SK-N-SH (cell line): Measurements from ENCODE around the gene TRDN. TPM values are rescaled to one million over a fixed set of nuclear protein-coding genes. Genes with fewer than 3 reads are reported as not detected.

Experiments used
- CTCF ChIA-PET: fragments of 300-600, 350-600 bp; formaldehyde crosslinking; extraction: SDS; loops from one replicate; lab custom pipeline; 2021; lab: Yijun Ruan, JAX
- POLR2A ChIA-PET: fragments of 350-600 bp; sonication (Branson Sonifier 250); formaldehyde crosslinking; extraction: SDS; loops from one replicate; lab custom pipeline; 2020; ENCODE audit warnings: antibody characterized with exemption, inconsistent platforms; lab: Yijun Ruan, JAX
- DNase-seq: peaks from one replicate; pipeline ENCODE4 v3.0.0; 2012
- H2AFZ ChIP-seq: fragments of 200-600 bp; sonication (generic); 2 replicates; pipeline ENCODE4 v1.8.1; 2016; ENCODE audit warnings: antibody characterized with exemption, mild to moderate bottlenecking, low read depth
- H3F3A ChIP-seq: fragments of 200-600 bp; sonication (generic); replicated peaks from 2 replicates; pipeline ENCODE3; 2016; ENCODE audit warnings: antibody characterized with exemption, mild to moderate bottlenecking; ENCODE audit not compliant: insufficient read depth
- H3K27ac ChIP-seq, 2 experiments: fragments of 200-500 bp in 1 of 2; fragments of 200-600 bp in 1 of 2; sonication (Bioruptor generic) in 1 of 2; sonication (generic), shearing (Covaris generic) in 1 of 2; 2 replicates each; pipeline versions ENCODE4 v1.5.1 to v1.6.1; 2014 to 2016; ENCODE audit warnings: low read depth in 2 of 2, inconsistent platforms in 1 of 2, low read length in 1 of 2, mild to moderate bottlenecking in 1 of 2, mixed read lengths in 1 of 2
- H3K27me3 ChIP-seq: fragments of 200-600 bp; sonication (generic), shearing (Covaris generic); 2 replicates; pipeline ENCODE4 v1.6.1; 2016; ENCODE audit warnings: mixed run types; ENCODE audit not compliant: insufficient read depth
- H3K36me3 ChIP-seq, 2 experiments: fragments of 200-500 bp in 1 of 2; fragments of 200-600 bp in 1 of 2; sonication (Bioruptor generic) in 1 of 2; sonication (generic) in 1 of 2; replicated peaks in 1 of 2; 2 replicates each; pipeline versions ENCODE3 to v1.5.1; 2014 to 2016; ENCODE audit warnings: low read length in 1 of 2, mild to moderate bottlenecking in 1 of 2; ENCODE audit not compliant: insufficient read depth in 2 of 2, control insufficient read depth in 1 of 2
- H3K4me1 ChIP-seq, 2 experiments: fragments of 200-500 bp in 1 of 2; fragments of 200-600 bp in 1 of 2; sonication (Bioruptor generic) in 1 of 2; sonication (generic), shearing (Covaris generic) in 1 of 2; 2 replicates each; pipeline versions ENCODE4 v1.5.1 to v1.6.1; 2014 to 2016; ENCODE audit warnings: low read depth in 1 of 2, low read length in 1 of 2, mixed run types in 1 of 2; ENCODE audit not compliant: insufficient read depth in 2 of 2, control insufficient read depth in 1 of 2
- H3K4me2 ChIP-seq: fragments of 200-600 bp; sonication (generic), shearing (Covaris generic); 2 replicates; pipeline ENCODE4 v1.6.1; 2017; ENCODE audit warnings: mixed run types
- H3K4me3 ChIP-seq, 2 experiments: fragments of 200-500 bp in 1 of 2; fragments of 200-600 bp in 1 of 2; sonication (Bioruptor generic) in 1 of 2; sonication (generic), shearing (Covaris generic) in 1 of 2; 2 replicates each; pipeline versions ENCODE4 v1.5.1 to v1.8.1; 2014 to 2016; ENCODE audit warnings: low read depth in 2 of 2, inconsistent platforms in 1 of 2, low read length in 1 of 2, mild to moderate bottlenecking in 1 of 2, mixed read lengths in 1 of 2, moderate library complexity in 1 of 2
- H3K79me2 ChIP-seq: fragments of 200-600 bp; sonication (generic); 2 replicates; pipeline ENCODE4 v1.8.1; 2017; ENCODE audit warnings: mild to moderate bottlenecking; ENCODE audit not compliant: insufficient read depth
- H3K9ac ChIP-seq: fragments of 200-600 bp; sonication (generic); 2 replicates; pipeline ENCODE4 v1.6.1; 2017; ENCODE audit warnings: mixed run types
- H3K9me2 ChIP-seq: fragments of 200-600 bp; sonication (generic); 2 replicates; pipeline ENCODE4 v1.6.1; 2017; ENCODE audit warnings: mixed run types
- H3K9me3 ChIP-seq: fragments of 200-600 bp; sonication (generic); 2 replicates; pipeline ENCODE4 v1.6.1; 2017; ENCODE audit warnings: mixed run types, mild to moderate bottlenecking, moderate library complexity
- H4K20me1 ChIP-seq: fragments of 200-600 bp; sonication (generic); 2 replicates; pipeline ENCODE4 v1.6.1; 2017; ENCODE audit warnings: mild to moderate bottlenecking, mixed run types; ENCODE audit not compliant: insufficient read depth
- CHD2 ChIP-seq: fragments of 150-350 bp; IDR thresholded peaks from 2 replicates; pipeline ENCODE4 v1.6.1; 2018; ENCODE audit warnings: low read length; ENCODE audit not compliant: partially characterized antibody
- EZH2phosphoT487 ChIP-seq: fragments of 200-600 bp; sonication (generic); IDR thresholded peaks from 2 replicates; pipeline ENCODE4 v1.6.1; 2017; ENCODE audit warnings: low read depth, mixed run types, mild to moderate bottlenecking, antibody characterized with exemption, moderate library complexity, borderline replicate concordance
- GABPA ChIP-seq: IDR thresholded peaks from 2 replicates; pipeline ENCODE4 v1.4.0; 2012; ENCODE audit warnings: low read depth, mild to moderate bottlenecking
- GATA2 ChIP-seq: sonication (generic); formaldehyde crosslinking; IDR thresholded peaks from 2 replicates; pipeline ENCODE4 v1.5.0; 2020; ENCODE audit warnings: mild to moderate bottlenecking, missing genetic modification reagents
- MEF2A ChIP-seq: IDR thresholded peaks from 2 replicates; pipeline ENCODE4 v1.4.0; 2012; ENCODE audit warnings: low read depth, borderline replicate concordance
- MXI1 ChIP-seq: IDR thresholded peaks from 2 replicates; pipeline ENCODE4 v1.6.1; 2012; ENCODE audit warnings: mild to moderate bottlenecking, low read depth, low read length, improper control_type of control experiment
- NFIC ChIP-seq: IDR thresholded peaks from 2 replicates; pipeline ENCODE4 v1.4.0; 2012; ENCODE audit warnings: borderline replicate concordance
- NRF1 ChIP-seq: IDR thresholded peaks from 2 replicates; pipeline ENCODE4 v1.6.1; 2012; ENCODE audit warnings: low read depth, mild to moderate bottlenecking, low read length
- POLR2AphosphoS5 ChIP-seq: IDR thresholded peaks from 2 replicates; pipeline ENCODE4 v1.6.1; 2012; ENCODE audit warnings: low read depth, low read length
- RFX5 ChIP-seq: IDR thresholded peaks from 2 replicates; pipeline ENCODE4 v1.6.1; 2012; ENCODE audit warnings: mild to moderate bottlenecking, improper control_type of control experiment, low read length
- TAF1 ChIP-seq: IDR thresholded peaks from 2 replicates; pipeline ENCODE4 v1.6.1; 2012; ENCODE audit warnings: low read depth, mild to moderate bottlenecking, low read length, moderate library complexity, borderline replicate concordance
- TCF12 ChIP-seq: IDR thresholded peaks from 2 replicates; pipeline ENCODE4 v1.4.0; 2012
- USF1 ChIP-seq: IDR thresholded peaks from 2 replicates; pipeline ENCODE4 v1.4.0; 2012; ENCODE audit warnings: low read depth, borderline replicate concordance
- ZBTB33 ChIP-seq: IDR thresholded peaks from 2 replicates; pipeline ENCODE4 v1.4.0; 2012; ENCODE audit warnings: low read depth, borderline replicate concordance
- WGBS: methylation state at CpG from one replicate; pipeline ENCODE4 v1.1.6; 2017; ENCODE audit warnings: low lambda C conversion rate; 5-methylcytosine and 5-hydroxymethylcytosine counted together
- polyA plus RNA-seq, 3 experiments: library from polyadenylated mRNA; depleted of rRNA; stranded (reverse); fragments of >200 nt; gene quantifications; 2 replicates each; pipeline ENCODE4 v1.2.3, GENCODE V29; 2012

The TRDN gene
- polyA plus RNA-seq, 1 of the 3 experiments (the other 2 are of a cell fraction): not detected

DNA sequence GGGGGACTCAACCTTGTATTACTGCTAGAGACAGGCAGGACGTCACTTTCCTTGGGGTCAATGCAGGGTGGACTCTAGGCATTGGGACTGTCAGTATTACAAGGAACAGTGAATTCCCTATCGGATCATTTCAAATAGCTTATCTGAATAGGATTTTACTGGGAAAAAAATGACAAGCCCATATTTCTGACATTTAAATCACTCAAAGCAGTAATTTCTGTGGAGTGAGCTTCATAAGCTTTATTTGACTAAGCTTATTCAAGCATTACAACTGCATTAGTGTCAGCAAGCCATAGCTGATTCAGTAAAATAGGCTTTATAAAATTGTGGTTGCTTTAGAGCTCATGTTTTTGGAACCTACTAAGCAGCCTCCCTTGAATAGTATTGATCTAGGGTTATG, 44.3 kb downstream of the TRDN start:
- no peak overlapping the region for H3K4me3 ChIP-seq
- TF ChIP-seq ZBTB33: no peak
- no peak for DNase-seq
- no peaks in the 10 kb centered on the region for H3K79me2 ChIP-seq
- H3K27ac ChIP-seq: no peak overlapping the region
- H3K9ac ChIP-seq: no peak overlapping the region
- no peaks in the 10 kb centered on the region for H3K9me2 ChIP-seq
- H3K4me1 ChIP-seq: no peaks in the 10 kb centered on the region; a peak in 1 of 4 replicates
- H2AFZ ChIP-seq: no peak overlapping the region
- ChIA-PET CTCF (no interaction called here), POLR2A (no interaction called here)
- H3K36me3 ChIP-seq: no peaks in the 10 kb centered on the region
- no peaks in the 10 kb centered on the region for H3F3A ChIP-seq
- no peak overlapping the region for H3K4me2 ChIP-seq
- H4K20me1 ChIP-seq: no peaks in the 10 kb centered on the region
- WGBS: 13% methylated on average over 2 of the region's 2 CpGs
- no peaks in the 10 kb centered on the region for H3K27me3 ChIP-seq
- no peaks in the 10 kb centered on the region for H3K9me3 ChIP-seq

DNA sequence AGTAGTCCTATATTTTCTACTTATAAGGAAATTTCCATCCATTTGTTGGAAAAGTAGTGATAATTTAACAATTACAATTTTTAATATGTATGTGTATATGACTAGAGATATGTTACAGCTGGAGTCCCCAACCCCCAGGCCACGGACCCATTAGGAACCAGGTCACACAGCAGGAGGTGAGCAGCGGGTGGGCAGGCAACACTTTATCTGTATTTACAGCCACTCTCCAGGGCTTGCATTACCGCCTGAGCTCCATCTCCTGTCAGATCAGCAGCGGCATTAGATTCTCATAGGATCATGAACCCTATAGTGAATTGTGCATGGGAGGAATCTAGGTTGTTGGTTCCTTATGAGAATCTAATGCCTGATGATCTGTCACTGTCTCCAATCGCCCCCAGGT, 46.8 kb downstream of the TRDN start:
- TF ChIP-seq NRF1 (no peak), CHD2 (no peak)
- Histone ChIP-seq H3K36me3 (no peaks in the 10 kb centered on the region), H2AFZ (no peak overlapping the region), H3K27ac (no peak overlapping the region), H3K4me1 (no peaks in the 10 kb centered on the region; a peak in 1 of 4 replicates), H3K9me3 (no peaks in the 10 kb centered on the region), H3F3A (no peaks in the 10 kb centered on the region), H3K27me3 (no peaks in the 10 kb centered on the region; the same call in 1 of the 2 replicates), H4K20me1 (no peaks in the 10 kb centered on the region), H3K9me2 (no peaks in the 10 kb centered on the region), H3K9ac (no peak overlapping the region), H3K79me2 (no peaks in the 10 kb centered on the region), H3K4me2 (no peak overlapping the region), H3K4me3 (no peak overlapping the region)
- POLR2A ChIA-PET: no interaction called here
- WGBS: 6% methylated on average over 5 of the region's 5 CpGs
- CTCF ChIA-PET: no interaction called here
- DNase-seq: no peak

DNA sequence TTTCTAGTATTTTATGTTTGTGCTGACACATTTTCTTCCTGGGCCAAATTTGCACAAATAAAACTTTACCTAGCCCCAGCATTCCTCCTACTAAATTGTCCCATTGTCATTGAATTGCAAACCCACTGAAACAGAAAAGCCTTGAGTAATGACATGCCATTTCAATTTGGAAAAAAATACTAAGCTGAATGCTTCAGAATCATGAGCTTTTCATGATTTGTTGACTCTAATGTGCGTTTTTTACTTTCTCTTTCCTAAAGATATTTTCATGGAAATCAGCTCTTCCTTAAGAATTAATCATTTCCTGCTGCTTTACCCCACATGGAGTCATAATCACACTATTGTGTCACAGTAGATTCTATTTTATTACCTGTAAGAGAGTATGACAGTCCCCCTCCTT, 47.4 kb downstream of the TRDN start:
- H3K9me3 ChIP-seq: no peaks in the 10 kb centered on the region
- ChIA-PET CTCF (no interaction called here), POLR2A (no interaction called here)
- no peak overlapping the region for H2AFZ ChIP-seq
- H4K20me1 ChIP-seq: no peaks in the 10 kb centered on the region
- DNase-seq: no peak
- no peak overlapping the region for H3K27ac ChIP-seq
- no peak overlapping the region for H3K4me3 ChIP-seq
- H3F3A ChIP-seq: no peaks in the 10 kb centered on the region
- no peaks in the 10 kb centered on the region; a peak in 1 of 4 replicates for H3K4me1 ChIP-seq
- no peaks in the 10 kb centered on the region for H3K9me2 ChIP-seq
- WGBS: 3% methylated on average over 1 of the region's 1 CpG
- TF ChIP-seq MEF2A (no peak), RFX5 (no peak), USF1 (no peak), EZH2phosphoT487 (no peak), GATA2 (CRISPR knock-in tag) (no peak), NFIC (no peak), GABPA (no peak), MXI1 (no peak), ZBTB33 (no peak), TCF12 (no peak), TAF1 (no peak), POLR2AphosphoS5 (no peak)
- no peaks in the 10 kb centered on the region for H3K79me2 ChIP-seq
- H3K4me2 ChIP-seq: no peak overlapping the region
- no peaks in the 10 kb centered on the region for H3K36me3 ChIP-seq
- no peak overlapping the region for H3K9ac ChIP-seq
- no peaks in the 10 kb centered on the region; the same call in 1 of the 2 replicates for H3K27me3 ChIP-seq
